Naive B cell (primary cell): ENCODE measurements around the gene TRAPPC4. TPM values are rescaled to one million over a fixed set of nuclear protein-coding genes. Genes with fewer than 3 reads are reported as not detected.
"Not testable (repeated sequence)": the region's sequence is repeated elsewhere in the genome, so short reads cannot be mapped to it uniquely, and the experiment has no call there.

ENCODE experiments used
- ATAC-seq, 2 donors: fragments of 150-1000 bp; cut with Tn5 transposase; 2 replicates each; pipeline ENCODE4 v1.10.0; 2021; ENCODE audit warnings: low read depth in 2 of 2, mild to moderate bottlenecking in 2 of 2, moderate library complexity in 2 of 2
- DNase-seq: peaks from one replicate; pipeline ENCODE4 v3.0.0; 2022
- H3K27ac Mint-ChIP-seq, 6 donors: one replicate each; pipeline ENCODE4 v1.8.0; 2020 to 2022; ENCODE audit warnings: mild to moderate bottlenecking in 6 of 6, mixed read lengths in 6 of 6, moderate library complexity in 5 of 6, inconsistent platforms in 2 of 6
- H3K27me3 Mint-ChIP-seq, 3 donors: one replicate each; pipeline ENCODE4 v1.8.0; 2021 to 2022; ENCODE audit warnings: mixed read lengths in 3 of 3, mild to moderate bottlenecking in 1 of 3
- H3K36me3 Mint-ChIP-seq, 2 donors: one replicate each; pipeline ENCODE4 v1.8.0; 2020 to 2022; ENCODE audit warnings: mixed read lengths in 2 of 2, inconsistent platforms in 1 of 2, mild to moderate bottlenecking in 1 of 2
- H3K4me1 Mint-ChIP-seq, 3 donors: one replicate each; pipeline ENCODE4 v1.8.0; 2020 to 2022; ENCODE audit warnings: mixed read lengths in 3 of 3, inconsistent platforms in 1 of 3, mild to moderate bottlenecking in 1 of 3, moderate library complexity in 1 of 3
- H3K4me3 Mint-ChIP-seq, 8 donors: one replicate each; pipeline ENCODE4 v1.8.0; 2020 to 2022; ENCODE audit warnings: mild to moderate bottlenecking in 8 of 8, mixed read lengths in 8 of 8, moderate library complexity in 8 of 8, inconsistent platforms in 2 of 8
- H3K9me3 Mint-ChIP-seq, 7 donors: one replicate each; pipeline ENCODE4 v1.8.0; 2020 to 2022; ENCODE audit warnings: mixed read lengths in 7 of 7, mild to moderate bottlenecking in 5 of 7, inconsistent platforms in 2 of 7, moderate library complexity in 1 of 7
- polyA plus RNA-seq, 6 donors: library from polyadenylated mRNA; unstranded; fragments of 300-500 nt; fragmentation: Illumina TruSeq; gene quantifications; one replicate each; pipeline ENCODE4 v1.2.3, GENCODE V29; 2021; ENCODE audit warnings: low read depth in 6 of 6

The TRAPPC4 gene
- polyA plus RNA-seq, result 100 to 1,000 TPM in 1 of 6 donors, 10 to 100 TPM in 5; 45.6 to 103 (median 73.6) TPM

GRCh38 chr11:119018074-119018938, at the start of gene TRAPPC4, which contains the start of gene RPS25:
Gene TRAPPC4, plus strand, starts transcription at chr11:119018766. Its CDS starts 30 bp downstream, at chr11:119018796.
Gene RPS25, minus strand, starts transcription at chr11:119018343. Its CDS starts 59 bp downstream, at chr11:119018284.
- peak within 1 kb of the TSS; percentile 99 to 100 (median 99) for H3K27ac Mint-ChIP-seq
- H3K4me3 Mint-ChIP-seq, result peak within 1 kb of the TSS; percentile 93 to 100 (median 99)
- H3K27me3 Mint-ChIP-seq, result no peaks in the 10 kb centered on the region
- H3K4me1 Mint-ChIP-seq, result peaks cover 20 to 60% (median 29%) of the 10 kb centered on the region in 3 donors
- DNase-seq, result peak; percentile 94
- ATAC-seq, result peak; percentile 86 to 87
- H3K36me3 Mint-ChIP-seq, result peaks cover 9 to 14% of the 10 kb centered on the region in 2 donors
- no peaks in the 10 kb centered on the region for H3K9me3 Mint-ChIP-seq

- not testable (repeated sequence) for ATAC-seq, DNase-seq, H3K4me3 Mint-ChIP-seq, H3K36me3 Mint-ChIP-seq, H3K4me1 Mint-ChIP-seq, H3K27ac Mint-ChIP-seq, H3K9me3 Mint-ChIP-seq
- peaks cover 20 to 28% (median 22%) of the 10 kb centered on the region in 3 donors for H3K27me3 Mint-ChIP-seq
These were observed 49.1 kb upstream of the TRAPPC4 start for GRCh38 chr11:118969508-118969907.

- DNase-seq (no peak), ATAC-seq (no peak)
- Mint-ChIP-seq H3K9me3 (peaks cover 0 to 3% (median 0%) of the 10 kb centered on the region in 7 donors), H3K4me1 (no peaks in the 10 kb centered on the region), H3K27me3 (peaks cover 34 to 39% (median 34%) of the 10 kb centered on the region in 3 donors), H3K36me3 (peaks cover 0 to 8% of the 10 kb centered on the region in 2 donors), H3K4me3 (no peak within 1 kb of the TSS), H3K27ac (no peak within 1 kb of the TSS)
These were observed 46.9 kb upstream of the TRAPPC4 start, which contains the start of gene FOXR1 for GRCh38 chr11:118971646-118972045. Gene FOXR1, plus strand, starts transcription at chr11:118971761. Its CDS starts 171 bp downstream, at chr11:118971932.

GRCh38 chr11:118973985-118974384, 44.6 kb upstream of the TRAPPC4 start:
- ATAC-seq, result no peak
- no peak overlapping the region for H3K27ac Mint-ChIP-seq

GRCh38 chr11:118975771-118976709, 42.5 kb upstream of the TRAPPC4 start:
- H3K27me3 Mint-ChIP-seq, result peaks cover 28 to 44% (median 39%) of the 10 kb centered on the region in 3 donors
- DNase-seq (no peak), ATAC-seq (no peak)
- H3K4me1 Mint-ChIP-seq, result peaks cover 0 to 6% (median 0%) of the 10 kb centered on the region in 3 donors
- no peaks in the 10 kb centered on the region for H3K9me3 Mint-ChIP-seq
- H3K4me3 Mint-ChIP-seq, result no peak overlapping the region
- peaks cover 0 to 8% of the 10 kb centered on the region in 2 donors for H3K36me3 Mint-ChIP-seq
- H3K27ac Mint-ChIP-seq, result no peak overlapping the region

More at GRCh38 chr11:118973985-118974384, 44.6 kb upstream of the TRAPPC4 start:
- peaks cover 0 to 8% of the 10 kb centered on the region in 2 donors for H3K36me3 Mint-ChIP-seq
- peaks cover 0 to 2% (median 0%) of the 10 kb centered on the region in 7 donors for H3K9me3 Mint-ChIP-seq
- no peaks in the 10 kb centered on the region for H3K4me1 Mint-ChIP-seq
- no peak for DNase-seq
- H3K27me3 Mint-ChIP-seq, result peaks cover 34 to 47% (median 40%) of the 10 kb centered on the region in 3 donors
- H3K4me3 Mint-ChIP-seq, result no peak overlapping the region

- Mint-ChIP-seq H3K4me1 (peaks cover 0 to 6% (median 0%) of the 10 kb centered on the region in 3 donors), H3K36me3 (no peaks in the 10 kb centered on the region), H3K4me3 (peak overlapping the region in 1 of 8 donors; percentile 25), H3K9me3 (no peaks in the 10 kb centered on the region), H3K27me3 (peaks cover 20 to 33% (median 26%) of the 10 kb centered on the region in 3 donors), H3K27ac (no peak overlapping the region)
- ATAC-seq (peak; percentile 33 to 40), DNase-seq (no peak)
These were observed 39.1 kb upstream of the TRAPPC4 start for GRCh38 chr11:118979434-118979833.

GRCh38 chr11:118980191-118980881, 38.2 kb upstream of the TRAPPC4 start:
- peak overlapping the region in 1 of 6 donors; percentile 58 for H3K27ac Mint-ChIP-seq
- H3K4me1 Mint-ChIP-seq, result peaks cover 0 to 6% (median 0%) of the 10 kb centered on the region in 3 donors
- H3K36me3 Mint-ChIP-seq, result no peaks in the 10 kb centered on the region
- ATAC-seq (no peak), DNase-seq (no peak)
- H3K4me3 Mint-ChIP-seq, result peak overlapping the region in 1 of 8 donors; percentile 61
- peaks cover 12 to 26% (median 17%) of the 10 kb centered on the region in 3 donors for H3K27me3 Mint-ChIP-seq
- H3K9me3 Mint-ChIP-seq, result no peaks in the 10 kb centered on the region

- not testable (repeated sequence) for ATAC-seq, H3K4me3 Mint-ChIP-seq, H3K27ac Mint-ChIP-seq, H3K36me3 Mint-ChIP-seq, DNase-seq, H3K9me3 Mint-ChIP-seq
- peaks cover 0 to 14% (median 0%) of the 10 kb centered on the region in 3 donors for H3K27me3 Mint-ChIP-seq
- H3K4me1 Mint-ChIP-seq, result peaks cover 0 to 12% (median 4%) of the 10 kb centered on the region in 3 donors
These were observed 34.2 kb upstream of the TRAPPC4 start for GRCh38 chr11:118984337-118984736.

GRCh38 chr11:118984825-118985224, 33.7 kb upstream of the TRAPPC4 start:
- ATAC-seq (no peak), DNase-seq (no peak)
- Mint-ChIP-seq H3K4me3 (no peak overlapping the region), H3K27ac (no peak overlapping the region), H3K4me1 (peaks cover 0 to 7% (median 4%) of the 10 kb centered on the region in 3 donors), H3K36me3 (no peaks in the 10 kb centered on the region), H3K9me3 (no peaks in the 10 kb centered on the region), H3K27me3 (peaks cover 0 to 9% (median 0%) of the 10 kb centered on the region in 3 donors)

GRCh38 chr11:118988280-118988679, 30.3 kb upstream of the TRAPPC4 start:
- no peaks in the 10 kb centered on the region for H3K9me3 Mint-ChIP-seq
- peaks cover 0 to 6% (median 4%) of the 10 kb centered on the region in 3 donors for H3K4me1 Mint-ChIP-seq
- no peaks in the 10 kb centered on the region for H3K36me3 Mint-ChIP-seq
- peak overlapping the region in 1 of 6 donors; percentile 44 for H3K27ac Mint-ChIP-seq
- H3K4me3 Mint-ChIP-seq, result no peak overlapping the region
- DNase-seq (no peak), ATAC-seq (no peak)
- no peaks in the 10 kb centered on the region for H3K27me3 Mint-ChIP-seq

GRCh38 chr11:118991486-118992038, 27.0 kb upstream of the TRAPPC4 start:
- H3K4me3 Mint-ChIP-seq, ATAC-seq, H3K36me3 Mint-ChIP-seq, H3K9me3 Mint-ChIP-seq, H3K27me3 Mint-ChIP-seq, DNase-seq, H3K27ac Mint-ChIP-seq, H3K4me1 Mint-ChIP-seq: not testable (repeated sequence)
